ENCODE results near the gene FXYD5.

GRCh38 chr19:35117799-35118198 is 36.7 kb upstream of the FXYD5 start:
- TF ChIP-seq TAF1 (IDR thresholded peaks at IDR 0.05; ENCODE audit: borderline replicate concordance, insufficient read depth, low read length) (no peak), FOXP2 (optimal IDR thresholded peaks at IDR 0.05; ENCODE audit: borderline replicate concordance, extremely low read depth, extremely low read length, insufficient read depth) (no peak), POLR2AphosphoS5 (IDR thresholded peaks at IDR 0.05; ENCODE audit: low read depth, low read length) (no peak), SIN3A (IDR thresholded peaks at IDR 0.05; ENCODE audit: borderline replicate concordance, insufficient read depth, low read length) (no peak)

All from PFSK-1 (cell line).